HEK293T (cell line): ENCODE data around the gene STXBP6.

Experiments used
- CTCF ChIA-PET: fragments of 350-600 bp; formaldehyde crosslinking; extraction: SDS; loops from one replicate; lab custom pipeline; 2021; ENCODE audit warnings: antibody characterized with exemption, inconsistent platforms; lab: Yijun Ruan, JAX
- POLR2A ChIA-PET: fragments of 350-600 bp; formaldehyde crosslinking; extraction: SDS; loops from one replicate; lab custom pipeline; 2020; ENCODE audit warnings: antibody characterized with exemption, inconsistent platforms; lab: Yijun Ruan, JAX
- DNase-seq: peaks from one replicate; pipeline ENCODE4 v3.0.0; 2012; ENCODE audit warnings: mixed read lengths; ENCODE audit errors: extremely low spot score
- ARNT ChIP-seq: fragments of 450-650 bp; IDR thresholded peaks from 2 replicates; pipeline ENCODE4 v1.6.1; 2017; ENCODE audit warnings: mild to moderate bottlenecking
- BHLHE40 ChIP-seq: fragments of 450-650 bp; IDR thresholded peaks from 2 replicates; pipeline ENCODE4 v1.6.1; 2016; ENCODE audit warnings: mild to moderate bottlenecking, moderate library complexity, borderline replicate concordance
- CTBP1 ChIP-seq: fragments of 450-650 bp; IDR thresholded peaks from 2 replicates; pipeline ENCODE4 v1.6.1; 2016; ENCODE audit warnings: borderline replicate concordance
- ELF4 ChIP-seq: fragments of 450-650 bp; IDR thresholded peaks from 2 replicates; pipeline ENCODE4 v1.6.1; 2017; ENCODE audit warnings: antibody characterized with exemption
- FOXA1 ChIP-seq: fragments of 450-650 bp; IDR thresholded peaks from 2 replicates; pipeline ENCODE4 v1.6.1; 2016; ENCODE audit warnings: mild to moderate bottlenecking
- FOXK2 ChIP-seq: fragments of 450-650 bp; IDR thresholded peaks from 2 replicates; pipeline ENCODE4 v1.6.1; 2016; ENCODE audit warnings: mild to moderate bottlenecking
- FOXM1 ChIP-seq: fragments of 450-650 bp; IDR thresholded peaks from 2 replicates; pipeline ENCODE4 v1.6.1; 2017; ENCODE audit warnings: mild to moderate bottlenecking, borderline replicate concordance
- HDGF ChIP-seq: fragments of 450-650 bp; IDR thresholded peaks from 2 replicates; pipeline ENCODE4 v1.6.1; 2017; ENCODE audit warnings: antibody characterized with exemption, borderline replicate concordance
- L3MBTL2 ChIP-seq: fragments of 450-650 bp; conservative IDR thresholded peaks from 2 replicates; pipeline ENCODE4 v1.6.1; 2016; ENCODE audit warnings: mild to moderate bottlenecking
- LEF1 ChIP-seq: fragments of 450-650 bp; IDR thresholded peaks from 2 replicates; pipeline ENCODE4 v1.6.1; 2017; ENCODE audit warnings: mild to moderate bottlenecking, borderline replicate concordance
- NFRKB ChIP-seq: fragments of 450-650 bp; IDR thresholded peaks from 2 replicates; pipeline ENCODE4 v1.6.1; 2016; ENCODE audit warnings: mild to moderate bottlenecking, moderate library complexity
- SP1 ChIP-seq: fragments of 450-650 bp; IDR thresholded peaks from 2 replicates; pipeline ENCODE4 v1.6.1; 2017
- SUZ12 ChIP-seq: fragments of 450-650 bp; IDR thresholded peaks from 2 replicates; pipeline ENCODE4 v1.6.1; 2016; ENCODE audit warnings: mild to moderate bottlenecking
- TARDBP ChIP-seq: fragments of 450-650 bp; IDR thresholded peaks from 2 replicates; pipeline ENCODE4 v1.6.1; 2016
- ZNF384 ChIP-seq: fragments of 450-650 bp; IDR thresholded peaks from 2 replicates; pipeline ENCODE4 v1.6.1; 2016
- TF ChIP-seq, protein P1 (sequence below): fragments of 450-650 bp; IDR thresholded peaks from 2 replicates; pipeline ENCODE4 v1.6.1; 2016

STXBP6 gene

DNA sequence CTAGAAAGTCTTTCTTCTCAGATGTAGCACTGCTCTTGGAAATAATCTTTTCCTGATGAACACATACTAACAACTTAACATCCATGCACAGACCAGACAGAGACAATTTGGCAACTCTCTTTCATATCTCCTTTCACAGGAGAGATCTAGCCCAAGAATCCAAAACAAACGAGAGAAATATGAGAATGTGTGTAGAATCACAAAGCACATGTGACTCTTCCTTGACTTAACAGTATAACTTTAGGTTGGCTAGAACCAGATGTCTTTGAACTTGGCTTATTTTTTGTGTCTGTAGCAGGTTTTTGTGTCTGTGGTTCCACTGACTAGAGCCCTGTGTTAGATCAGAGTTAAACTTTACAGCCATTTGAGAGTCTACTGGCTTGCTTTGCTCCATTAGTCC is 114.2 kb downstream of the STXBP6 start:
- no peak for DNase-seq
- ChIA-PET POLR2A (no interaction called here), CTCF (no interaction called here)
- TF ChIP-seq HDGF (no peak), FOXM1 (no peak), LEF1 (no peak), ARNT (no peak), TARDBP (no peak), FOXK2 (no peak), CTBP1 (no peak), ZNF384 (no peak), L3MBTL2 (no peak), ELF4 (no peak), FOXA1 (no peak)
- TF ChIP-seq, protein P1, sequence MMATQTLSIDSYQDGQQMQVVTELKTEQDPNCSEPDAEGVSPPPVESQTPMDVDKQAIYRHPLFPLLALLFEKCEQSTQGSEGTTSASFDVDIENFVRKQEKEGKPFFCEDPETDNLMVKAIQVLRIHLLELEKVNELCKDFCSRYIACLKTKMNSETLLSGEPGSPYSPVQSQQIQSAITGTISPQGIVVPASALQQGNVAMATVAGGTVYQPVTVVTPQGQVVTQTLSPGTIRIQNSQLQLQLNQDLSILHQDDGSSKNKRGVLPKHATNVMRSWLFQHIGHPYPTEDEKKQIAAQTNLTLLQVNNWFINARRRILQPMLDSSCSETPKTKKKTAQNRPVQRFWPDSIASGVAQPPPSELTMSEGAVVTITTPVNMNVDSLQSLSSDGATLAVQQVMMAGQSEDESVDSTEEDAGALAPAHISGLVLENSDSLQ: no peak

DNA sequence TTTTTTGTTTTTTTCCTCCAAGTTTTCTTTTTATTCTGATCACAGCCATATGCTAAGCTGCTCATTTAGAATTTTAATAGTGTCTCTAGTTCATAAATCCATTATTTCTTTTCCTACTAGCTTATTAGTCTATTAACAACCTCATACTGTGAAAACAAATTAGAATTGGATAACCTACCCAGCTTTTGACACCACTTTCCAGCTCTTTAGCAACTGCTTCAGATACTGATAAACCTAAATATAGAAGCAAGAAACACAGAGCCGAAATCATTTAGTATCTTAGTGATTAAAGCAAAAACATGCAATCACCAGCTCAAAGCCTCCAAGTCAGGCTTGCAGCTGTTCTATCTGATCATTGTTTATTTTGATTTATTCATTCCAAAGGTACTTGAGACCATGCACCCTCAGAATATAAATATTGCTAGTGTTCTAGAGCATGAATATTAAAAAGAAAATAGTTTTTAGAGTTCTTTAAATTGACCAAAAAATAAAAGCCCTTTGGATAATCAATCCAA is 121.5 kb downstream of the STXBP6 start:
- CTCF ChIA-PET: no interaction called here
- POLR2A ChIA-PET: no interaction called here
- DNase-seq: no peak
- TF ChIP-seq SUZ12 (no peak), ARNT (no peak), CTBP1 (no peak), BHLHE40 (no peak), ELF4 (no peak)

DNA sequence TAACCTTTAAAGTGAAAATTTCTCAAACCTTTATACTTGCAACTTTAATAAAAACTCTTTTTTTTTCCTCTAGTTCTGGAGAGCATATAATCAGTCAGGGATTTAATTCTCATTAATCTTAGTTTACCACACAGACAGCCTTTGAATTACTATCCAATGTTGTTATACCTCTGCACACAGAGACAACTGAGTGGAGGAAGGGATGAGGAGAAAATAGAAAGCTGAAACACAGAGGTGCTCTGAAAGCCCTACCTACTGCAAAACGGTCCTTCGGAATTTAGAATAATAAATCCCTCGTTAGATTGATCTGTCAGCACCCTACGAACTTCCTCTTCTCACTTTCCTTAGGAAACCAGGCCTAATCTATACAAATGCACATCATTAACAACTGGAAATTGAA is 122.1 kb downstream of the STXBP6 start:
- POLR2A ChIA-PET: no interaction called here
- CTCF ChIA-PET: no interaction called here
- TF ChIP-seq LEF1 (no peak), FOXK2 (no peak), BHLHE40 (no peak), CTBP1 (no peak), L3MBTL2 (no peak), FOXA1 (no peak)
- no peak for DNase-seq

DNA sequence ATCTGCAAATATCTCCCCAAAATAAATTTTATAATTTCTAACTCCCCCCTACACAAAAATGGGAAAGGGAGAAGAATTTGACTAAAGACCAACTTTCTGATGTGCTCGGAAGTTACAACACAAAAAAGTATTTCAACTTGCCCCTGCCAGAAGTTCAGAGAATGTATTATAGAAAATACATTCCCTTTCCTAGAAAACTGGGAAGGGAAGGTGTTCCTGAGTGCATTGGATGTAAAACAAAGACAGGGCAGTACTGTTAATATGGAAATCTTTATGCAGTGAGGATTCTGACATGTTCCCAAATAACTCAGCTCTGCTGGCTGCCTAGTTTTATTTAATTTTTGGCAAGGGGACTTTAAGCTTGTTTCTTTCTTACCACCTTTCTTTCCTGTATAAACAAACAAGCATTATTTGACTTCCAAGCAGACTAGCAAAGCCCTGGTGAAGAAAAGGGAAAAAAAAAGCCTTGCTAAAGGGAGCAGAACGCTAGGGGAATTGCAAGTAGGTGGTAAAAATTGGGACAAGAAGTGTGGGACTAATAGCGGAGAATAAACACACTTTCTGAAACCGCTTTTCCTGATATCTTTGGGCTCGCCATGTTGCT is 124.1 kb downstream of the STXBP6 start:
- no peak for DNase-seq
- POLR2A ChIA-PET: no interaction called here
- TF ChIP-seq NFRKB (no peak), CTBP1 (no peak), FOXK2 (no peak), TARDBP (no peak), FOXA1 (no peak), SP1 (no peak), LEF1 (no peak), BHLHE40 (no peak), ARNT (no peak), ZNF384 (no peak), ELF4 (no peak), L3MBTL2 (no peak), FOXM1 (no peak)
- TF ChIP-seq, protein P1: no peak
- CTCF ChIA-PET: interaction anchor here (0.5 to 1.1 kb wide), 2 partner anchors 20 to 80 kb away, joined by 3 read pairs; no protein-coding TSS in a partner anchor

DNA sequence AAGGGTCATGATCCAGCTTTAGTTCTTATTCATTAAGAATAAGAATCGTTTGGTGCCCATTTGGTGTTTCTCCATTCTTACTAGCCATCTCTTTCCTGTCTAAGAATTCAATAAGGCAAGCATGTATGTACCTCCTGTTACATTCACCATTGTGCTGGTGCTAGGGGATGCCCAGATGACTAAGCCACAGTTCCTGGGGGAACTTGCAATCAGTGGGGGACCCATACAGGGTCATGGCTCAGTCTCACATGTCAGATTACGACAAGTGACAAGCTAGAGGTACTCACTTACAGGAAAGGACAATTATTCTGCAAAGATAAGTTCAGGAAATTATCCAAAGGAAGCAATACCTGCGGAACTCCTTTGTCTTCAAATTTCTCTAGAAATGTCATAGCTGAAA is 125.4 kb downstream of the STXBP6 start:
- TF ChIP-seq ARNT (no peak), L3MBTL2 (no peak), FOXK2 (no peak), CTBP1 (no peak), BHLHE40 (no peak), ELF4 (no peak), LEF1 (no peak), SP1 (no peak), ZNF384 (no peak), HDGF (no peak)
- ChIA-PET CTCF (no interaction called here), POLR2A (no interaction called here)
- no peak for DNase-seq

DNA sequence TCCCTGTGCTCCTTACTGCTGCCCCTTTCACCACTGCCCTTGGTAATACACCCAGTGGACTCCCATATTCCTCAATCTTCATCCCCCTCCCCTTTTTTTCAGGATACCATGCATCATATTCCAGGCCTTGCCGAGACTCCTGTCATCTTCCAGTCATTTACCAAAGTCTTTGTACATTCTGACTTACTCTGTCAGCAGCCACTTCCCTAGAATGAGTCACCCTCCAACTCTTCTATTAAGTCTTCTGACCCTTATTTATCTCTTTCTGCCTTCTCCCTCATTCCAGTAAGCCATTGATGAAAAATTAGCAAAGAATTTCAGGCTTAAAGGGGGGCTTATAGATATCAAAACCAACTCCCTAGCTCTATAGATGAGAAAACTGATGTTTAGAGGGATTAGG is 128.0 kb downstream of the STXBP6 start:
- CTCF ChIA-PET: interaction anchor here (0.6 kb wide), 1 partner anchor 27 kb away, joined by 3 read pairs; no protein-coding TSS in a partner anchor
- no peak for DNase-seq
- POLR2A ChIA-PET: no interaction called here
- TF ChIP-seq L3MBTL2 (no peak), FOXM1 (no peak), LEF1 (no peak), ELF4 (no peak), HDGF (no peak), SUZ12 (no peak), ARNT (no peak)
- TF ChIP-seq, protein P1: no peak
